Uterus (tissue), 2 donors: ENCODE results near the gene NPAS2.

ENCODE experiments used
- CTCF ChIP-seq, 4 experiments: fragments of 200-600 bp in 2 of 4; fragments of 450-650 bp in 2 of 4; sonication (generic) in 2 of 4; IDR thresholded peaks; one replicate each; pipeline ENCODE4 v1.5.1; 2016 to 2019; ENCODE audit warnings: antibody characterized with exemption in 4 of 4, mild to moderate bottlenecking in 2 of 4, moderate library complexity in 1 of 4
- POLR2A ChIP-seq, 2 donors: fragments of 450-650 bp; IDR thresholded peaks; one replicate each; pipeline ENCODE4 v1.6.1; 2016; ENCODE audit warnings: antibody characterized with exemption in 2 of 2, mild to moderate bottlenecking in 1 of 2, moderate library complexity in 1 of 2

DNA sequence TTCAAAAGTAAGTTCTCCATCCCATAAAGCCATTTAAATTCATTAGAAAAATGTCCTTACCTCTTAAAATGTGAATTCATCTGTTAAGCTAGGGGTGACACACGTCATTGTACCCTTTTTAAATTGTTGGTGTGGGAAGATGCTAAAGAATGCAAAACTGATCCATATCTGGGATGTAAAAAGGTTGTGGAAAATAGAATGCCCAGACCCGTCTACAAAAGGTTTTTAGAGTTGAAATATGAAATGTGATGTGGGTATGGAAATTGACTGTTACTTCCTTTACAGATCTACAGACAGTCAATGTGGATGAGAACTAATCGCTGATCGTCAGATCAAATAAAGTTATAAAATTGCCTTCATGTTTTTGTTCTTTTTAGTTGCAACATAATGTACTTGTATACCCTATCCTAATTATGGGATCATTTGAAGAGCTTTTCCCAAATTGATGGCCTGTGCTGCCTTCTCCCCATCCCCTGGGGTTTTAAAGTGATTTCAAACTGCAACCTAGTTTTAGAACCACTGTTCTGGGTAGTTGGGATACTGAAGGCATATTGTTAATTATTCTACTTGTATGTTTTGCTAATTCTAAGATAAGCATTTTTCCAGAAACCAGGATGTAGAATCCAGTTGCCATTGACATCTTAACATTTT is 186.3 kb downstream of the NPAS2 start:
- TF ChIP-seq POLR2A (IDR thresholded peaks at IDR 0.05) (no peak), CTCF (IDR thresholded peaks at IDR 0.05) (no peak)
